AG09319 (cell line): ENCODE measurements around the gene TRAF7.
"Not testable (repeated sequence)": the region's sequence is repeated elsewhere in the genome, so short reads cannot be mapped to it uniquely, and the experiment has no call there.

Experiments used
- DNase-seq: peaks from one replicate; pipeline ENCODE4 v3.0.0-alpha.2; 2010; ENCODE audit warnings: low read depth; ENCODE audit errors: extremely low read depth
- TF ChIP-seq, protein P1 (sequence below): IDR thresholded peaks from 2 replicates; pipeline ENCODE4 v1.5.1; 2011; ENCODE audit warnings: low read depth, mild to moderate bottlenecking, inconsistent platforms, low read length, moderate library complexity

The TRAF7 gene

DNA sequence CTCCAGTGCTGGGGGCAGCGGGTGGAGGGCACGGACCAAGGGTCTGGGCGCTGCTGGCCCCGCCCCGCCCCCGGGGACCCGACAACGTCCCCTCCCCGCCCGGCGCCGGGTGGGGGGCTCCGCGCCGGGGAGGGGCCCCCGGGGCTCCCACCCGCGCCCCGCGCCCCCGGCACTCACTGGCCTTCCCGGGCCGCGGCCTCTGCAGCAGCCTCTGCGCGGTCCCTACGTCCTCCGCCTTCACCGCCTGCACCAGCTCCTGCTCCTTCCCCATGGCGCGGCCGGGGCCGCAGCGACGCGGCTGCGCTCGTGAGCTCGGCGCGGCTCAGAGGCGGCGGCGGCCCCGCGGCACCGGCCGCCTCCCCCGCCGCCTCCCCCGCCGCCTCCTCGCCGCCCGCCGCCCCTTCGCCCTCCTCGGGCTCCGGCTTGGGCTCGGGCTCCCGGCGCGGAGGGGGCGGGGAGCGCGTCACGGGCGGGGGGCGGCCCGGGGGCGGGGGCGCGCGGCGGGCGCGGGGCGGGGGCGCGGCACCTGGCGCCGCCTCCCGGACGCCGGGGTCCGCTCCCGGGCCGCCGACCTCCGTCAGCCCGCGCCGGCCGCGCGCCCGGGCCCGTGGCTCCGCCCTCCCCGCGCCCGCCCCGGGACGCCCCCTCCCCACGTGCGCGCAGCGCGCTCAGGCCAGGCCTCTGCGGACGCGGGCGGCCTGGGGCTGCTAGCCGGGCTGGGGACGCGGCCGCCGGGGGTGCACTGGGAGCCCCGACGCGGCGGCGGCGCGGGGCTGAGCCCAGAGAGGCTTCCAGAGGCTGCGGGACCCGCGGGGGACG is 40.8 kb downstream of the TRAF7 start, which contains the start of gene CASKIN1:
Gene CASKIN1 (minus strand): TSS at position 444 of the 819 bp plus-strand sequence. CDS start 173 bp downstream, at position 271.
- TF ChIP-seq, protein P1, sequence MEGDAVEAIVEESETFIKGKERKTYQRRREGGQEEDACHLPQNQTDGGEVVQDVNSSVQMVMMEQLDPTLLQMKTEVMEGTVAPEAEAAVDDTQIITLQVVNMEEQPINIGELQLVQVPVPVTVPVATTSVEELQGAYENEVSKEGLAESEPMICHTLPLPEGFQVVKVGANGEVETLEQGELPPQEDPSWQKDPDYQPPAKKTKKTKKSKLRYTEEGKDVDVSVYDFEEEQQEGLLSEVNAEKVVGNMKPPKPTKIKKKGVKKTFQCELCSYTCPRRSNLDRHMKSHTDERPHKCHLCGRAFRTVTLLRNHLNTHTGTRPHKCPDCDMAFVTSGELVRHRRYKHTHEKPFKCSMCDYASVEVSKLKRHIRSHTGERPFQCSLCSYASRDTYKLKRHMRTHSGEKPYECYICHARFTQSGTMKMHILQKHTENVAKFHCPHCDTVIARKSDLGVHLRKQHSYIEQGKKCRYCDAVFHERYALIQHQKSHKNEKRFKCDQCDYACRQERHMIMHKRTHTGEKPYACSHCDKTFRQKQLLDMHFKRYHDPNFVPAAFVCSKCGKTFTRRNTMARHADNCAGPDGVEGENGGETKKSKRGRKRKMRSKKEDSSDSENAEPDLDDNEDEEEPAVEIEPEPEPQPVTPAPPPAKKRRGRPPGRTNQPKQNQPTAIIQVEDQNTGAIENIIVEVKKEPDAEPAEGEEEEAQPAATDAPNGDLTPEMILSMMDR: no peak
- no peak for DNase-seq

GRCh38 chr16:2196981-2197511 is 41.5 kb downstream of the TRAF7 start:
- TF ChIP-seq, protein P1: no peak
- DNase-seq: no peak

- no peak for DNase-seq
- TF ChIP-seq, protein P1: no peak
These were observed 42.2 kb downstream of the TRAF7 start for GRCh38 chr16:2197765-2198164.

GRCh38 chr16:2198283-2198682 is 42.7 kb downstream of the TRAF7 start:
- no peak for DNase-seq
- TF ChIP-seq, protein P1: no peak

GRCh38 chr16:2199095-2199494 is 43.5 kb downstream of the TRAF7 start:
- TF ChIP-seq, protein P1: no peak
- DNase-seq: no peak

GRCh38 chr16:2199621-2200139 is 44.1 kb downstream of the TRAF7 start:
- no peak for DNase-seq
- TF ChIP-seq, protein P1: no peak

- no peak for DNase-seq
- TF ChIP-seq, protein P1: no peak
These were observed 44.7 kb downstream of the TRAF7 start for GRCh38 chr16:2200313-2200712.

DNA sequence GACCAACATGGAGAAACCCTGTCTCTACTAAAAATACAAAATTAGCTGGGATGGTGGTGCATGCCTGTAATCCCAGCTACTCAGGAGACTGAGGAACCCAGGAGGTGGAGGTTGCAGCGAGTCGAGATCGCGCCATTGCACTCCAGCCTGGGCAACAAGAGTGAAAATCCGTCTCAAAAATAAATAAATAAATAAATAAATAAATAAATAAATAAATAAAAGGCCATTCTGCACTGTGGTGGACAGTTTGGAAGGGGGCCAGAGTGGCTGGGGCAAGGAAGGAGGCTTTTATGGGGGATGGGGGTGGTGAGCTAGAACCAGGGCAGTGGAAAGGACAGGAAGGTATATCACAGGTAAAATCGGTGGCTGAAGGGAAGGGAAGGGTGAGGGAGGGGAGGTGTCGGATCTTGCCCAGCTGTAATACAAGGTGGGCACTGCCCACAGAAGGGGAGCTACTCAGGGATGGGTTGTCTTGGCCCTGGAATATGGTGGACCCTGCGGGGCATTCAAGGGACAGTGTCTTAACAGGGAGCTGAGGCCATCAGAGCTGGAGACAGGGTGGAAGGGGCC is 47.6 kb downstream of the TRAF7 start:
- not testable (repeated sequence) for DNase-seq
